ENCODE results near the gene APH1B.

Gene APH1B

GRCh38 chr15:63288778-63289378 is 11.5 kb downstream of the APH1B start:
- TF ChIP-seq CTCF (IDR thresholded peaks at IDR 0.05), result peak; percentile 43
- H3K9me3 ChIP-seq, result no peaks in the 10 kb centered on the region
- H3K4me1 ChIP-seq (ENCODE audit: control insufficient read depth in 1 of 2, insufficient read depth in 1 of 2, low read depth in 1 of 2, low read length in 1 of 2), result peaks cover 9 to 15% of the 10 kb centered on the region in 2 experiments
- H3K36me3 ChIP-seq, result peaks cover 27% of the 10 kb centered on the region
- H3K4me3 ChIP-seq (ENCODE audit: low read depth in 1 of 2, low read length in 1 of 2), result no peak overlapping the region
- no peak overlapping the region for H3K27ac ChIP-seq
- no peaks in the 10 kb centered on the region for H3K27me3 ChIP-seq

GRCh38 chr15:63291507-63291906 is 14.1 kb downstream of the APH1B start:
- H3K4me1 ChIP-seq (ENCODE audit: control insufficient read depth in 1 of 2, insufficient read depth in 1 of 2, low read depth in 1 of 2, low read length in 1 of 2), result peaks cover 24 to 28% of the 10 kb centered on the region in 2 experiments
- H3K27me3 ChIP-seq, result no peaks in the 10 kb centered on the region
- no peaks in the 10 kb centered on the region for H3K9me3 ChIP-seq
- H3K36me3 ChIP-seq, result peaks cover 23% of the 10 kb centered on the region
- TF ChIP-seq CTCF (IDR thresholded peaks at IDR 0.05), result no peak
- no peak overlapping the region for H3K4me3 ChIP-seq (ENCODE audit: low read depth in 1 of 2, low read length in 1 of 2)
- H3K27ac ChIP-seq, result no peak overlapping the region

- Histone ChIP-seq H3K27me3 (no peaks in the 10 kb centered on the region), H3K27ac (no peak overlapping the region), H3K36me3 (peaks cover 22% of the 10 kb centered on the region), H3K4me1 (ENCODE audit: control insufficient read depth in 1 of 2, insufficient read depth in 1 of 2, low read depth in 1 of 2, low read length in 1 of 2) (peaks cover 24 to 28% of the 10 kb centered on the region in 2 experiments), H3K4me3 (ENCODE audit: low read depth in 1 of 2, low read length in 1 of 2) (no peak overlapping the region), H3K9me3 (no peaks in the 10 kb centered on the region)
- TF ChIP-seq CTCF (IDR thresholded peaks at IDR 0.05), result no peak
These were observed 14.8 kb downstream of the APH1B start for GRCh38 chr15:63292241-63292640.

- Histone ChIP-seq H3K27ac (no peak overlapping the region), H3K4me1 (ENCODE audit: control insufficient read depth in 1 of 2, insufficient read depth in 1 of 2, low read depth in 1 of 2, low read length in 1 of 2) (peaks cover 24 to 28% of the 10 kb centered on the region in 2 experiments), H3K27me3 (no peaks in the 10 kb centered on the region), H3K36me3 (peaks cover 20% of the 10 kb centered on the region), H3K4me3 (ENCODE audit: low read depth in 1 of 2, low read length in 1 of 2) (no peak overlapping the region), H3K9me3 (no peaks in the 10 kb centered on the region)
- no peak for TF ChIP-seq CTCF (IDR thresholded peaks at IDR 0.05)
These were observed 15.4 kb downstream of the APH1B start for GRCh38 chr15:63292771-63293170.

GRCh38 chr15:63294359-63294758 is 17.0 kb downstream of the APH1B start:
- H3K27me3 ChIP-seq, result no peaks in the 10 kb centered on the region
- peak overlapping the region; percentile 29 for H3K27ac ChIP-seq
- peaks cover 16 to 28% of the 10 kb centered on the region in 2 experiments for H3K4me1 ChIP-seq (ENCODE audit: control insufficient read depth in 1 of 2, insufficient read depth in 1 of 2, low read depth in 1 of 2, low read length in 1 of 2)
- H3K36me3 ChIP-seq, result peaks cover 25% of the 10 kb centered on the region
- H3K9me3 ChIP-seq, result no peaks in the 10 kb centered on the region
- TF ChIP-seq CTCF (IDR thresholded peaks at IDR 0.05), result no peak
- H3K4me3 ChIP-seq (ENCODE audit: low read depth in 1 of 2, low read length in 1 of 2), result no peak overlapping the region
